Fibroblast of skin of left quadriceps (primary cell): ENCODE measurements around the gene IKZF1.

Source experiments
- DNase-seq, 2 experiments: peaks; one replicate each; pipeline ENCODE4 v3.0.0-alpha.2; 2013; ENCODE audit warnings: low read depth in 2 of 2

Gene IKZF1

DNA sequence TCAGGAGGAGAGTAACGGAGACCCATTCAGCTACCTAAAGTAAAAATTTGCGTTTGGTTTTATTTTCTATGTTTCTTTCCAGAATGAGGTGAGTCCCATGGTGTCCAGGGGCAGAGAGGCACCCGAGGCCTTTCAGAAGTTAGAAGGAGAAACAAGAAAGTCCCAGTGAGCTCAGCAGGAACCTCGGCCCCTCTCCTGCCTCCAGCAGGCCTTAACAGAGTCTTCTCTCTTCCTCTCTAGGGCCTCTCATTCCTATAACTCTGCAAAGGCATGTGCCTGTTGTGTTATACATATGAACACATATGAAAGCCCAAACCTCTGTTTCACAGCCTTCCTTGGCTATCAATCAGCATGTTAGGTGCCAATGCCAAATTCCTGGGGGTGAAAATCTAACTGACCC lies 20.8 kb upstream of the IKZF1 start:
- no peak for DNase-seq

GRCh38 chr7:50284296-50284695 lies 20.2 kb upstream of the IKZF1 start:
- no peak for DNase-seq

- no peak for DNase-seq
Observed at GRCh38 chr7:50285269-50285668, 19.2 kb upstream of the IKZF1 start.

DNA sequence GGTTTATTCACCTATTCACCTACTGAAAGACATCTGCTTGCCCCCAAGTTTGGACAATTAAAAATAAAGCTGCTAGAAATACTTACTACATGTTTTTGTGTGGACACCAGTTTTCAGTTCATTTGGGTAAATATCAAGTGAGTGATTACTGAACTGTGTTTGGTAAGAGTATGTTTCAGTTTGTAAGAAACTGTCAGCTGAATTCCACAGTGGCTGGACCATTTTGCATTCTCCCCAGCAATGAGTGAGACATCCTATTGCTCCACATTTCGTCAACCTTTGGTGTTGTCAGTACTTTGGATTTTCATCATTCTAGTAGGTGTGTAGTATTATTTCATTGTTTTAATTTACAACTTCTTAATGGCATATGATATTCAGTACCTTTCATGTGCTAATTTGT lies 17.4 kb upstream of the IKZF1 start:
- no peak for DNase-seq

- DNase-seq, result no peak
Observed at GRCh38 chr7:50292165-50292757, 12.3 kb upstream of the IKZF1 start.

GRCh38 chr7:50292763-50293162 lies 11.8 kb upstream of the IKZF1 start:
- DNase-seq, result no peak

GRCh38 chr7:50293509-50294179 lies 10.9 kb upstream of the IKZF1 start:
- no peak for DNase-seq

GRCh38 chr7:50295133-50295532 lies 9.4 kb upstream of the IKZF1 start:
- no peak for DNase-seq

- DNase-seq, result no peak
Observed at GRCh38 chr7:50296799-50297198, 7.7 kb upstream of the IKZF1 start.

DNA sequence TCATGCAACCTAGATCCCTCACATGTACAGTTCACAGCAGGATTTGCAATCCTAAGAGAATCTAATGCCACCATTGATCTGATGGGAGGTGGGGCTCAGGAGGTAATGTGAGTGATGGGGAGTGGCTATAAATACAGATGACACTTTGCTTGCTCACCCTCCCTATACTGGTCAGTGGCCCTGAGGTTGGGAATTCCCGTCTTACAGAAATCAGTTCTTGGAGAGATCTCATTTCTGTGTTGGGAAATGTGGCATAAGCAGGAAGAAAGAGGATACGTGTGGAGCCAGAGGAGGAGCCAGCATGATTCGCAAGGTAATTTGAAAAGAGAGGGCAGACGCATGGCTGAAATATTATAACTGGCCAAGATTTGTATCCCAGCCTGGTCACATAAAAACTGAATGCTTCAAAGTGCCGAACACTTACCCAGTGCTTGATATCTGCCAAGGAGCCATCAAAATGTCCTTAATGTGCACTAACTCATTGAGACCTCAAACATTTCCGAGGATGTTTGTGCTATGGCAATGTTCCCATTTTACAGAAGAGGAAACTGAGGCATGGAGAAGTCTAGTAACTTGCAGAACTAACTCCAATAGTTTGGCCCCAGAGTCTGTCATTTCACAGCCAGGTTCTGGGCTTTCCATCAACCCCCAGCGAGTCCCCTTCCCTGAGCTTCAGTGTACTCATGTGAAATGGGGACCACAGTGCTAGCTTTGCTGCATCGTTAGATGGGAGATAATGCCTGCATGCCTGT lies 5.5 kb upstream of the IKZF1 start:
- no peak for DNase-seq

GRCh38 chr7:50300336-50300735 lies 4.2 kb upstream of the IKZF1 start:
- DNase-seq, result no peak

DNA sequence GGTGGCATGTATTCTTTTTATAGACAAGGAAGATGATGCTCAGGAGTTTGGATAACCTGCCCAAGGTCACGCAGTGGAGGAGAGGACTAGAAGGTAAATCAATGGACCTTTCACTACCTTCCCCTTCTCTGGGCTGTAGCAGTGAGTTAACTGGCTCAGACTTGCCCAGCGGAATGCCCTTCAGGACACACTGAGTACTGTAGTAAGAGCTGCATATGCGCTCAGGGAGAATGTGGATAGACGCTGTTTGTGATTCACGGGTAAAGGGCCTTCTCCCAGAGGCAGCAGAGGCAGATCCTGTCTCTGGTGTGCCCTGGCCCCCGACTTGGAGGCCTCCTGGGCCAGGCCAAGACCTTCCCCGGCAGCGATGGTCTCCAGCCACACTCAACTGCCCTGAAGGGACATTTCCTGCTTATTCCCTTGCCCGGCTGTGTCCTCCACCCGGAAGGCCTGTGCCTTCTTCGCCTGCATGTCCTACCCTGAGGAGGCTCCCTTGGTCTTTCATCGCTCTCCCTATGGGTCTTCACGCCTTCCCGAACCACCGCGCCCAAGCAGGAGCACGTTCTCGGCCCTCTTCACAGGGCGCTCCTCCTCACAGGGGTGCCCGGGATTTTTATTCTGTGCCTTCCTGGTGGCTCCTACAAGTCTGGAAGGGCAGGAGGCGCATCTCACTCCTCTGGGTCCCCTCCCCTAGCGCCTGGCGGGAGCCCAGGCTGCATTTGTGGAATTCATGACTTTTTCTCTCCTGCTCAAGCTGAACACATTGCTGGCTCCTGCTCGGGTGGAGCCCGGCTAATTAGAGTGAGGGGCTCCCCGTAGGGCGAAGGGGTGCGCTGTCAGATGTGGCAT lies 1.8 kb upstream of the IKZF1 start:
- no peak for DNase-seq

- DNase-seq, result no peak
Observed at GRCh38 chr7:50303335-50304128, 984 bp upstream of the IKZF1 start.

- DNase-seq, result no peak
Observed at GRCh38 chr7:50304911-50305582, 531 bp downstream of the IKZF1 start.

- no peak for DNase-seq
Observed at GRCh38 chr7:50305583-50306493, 1.3 kb downstream of the IKZF1 start.

DNA sequence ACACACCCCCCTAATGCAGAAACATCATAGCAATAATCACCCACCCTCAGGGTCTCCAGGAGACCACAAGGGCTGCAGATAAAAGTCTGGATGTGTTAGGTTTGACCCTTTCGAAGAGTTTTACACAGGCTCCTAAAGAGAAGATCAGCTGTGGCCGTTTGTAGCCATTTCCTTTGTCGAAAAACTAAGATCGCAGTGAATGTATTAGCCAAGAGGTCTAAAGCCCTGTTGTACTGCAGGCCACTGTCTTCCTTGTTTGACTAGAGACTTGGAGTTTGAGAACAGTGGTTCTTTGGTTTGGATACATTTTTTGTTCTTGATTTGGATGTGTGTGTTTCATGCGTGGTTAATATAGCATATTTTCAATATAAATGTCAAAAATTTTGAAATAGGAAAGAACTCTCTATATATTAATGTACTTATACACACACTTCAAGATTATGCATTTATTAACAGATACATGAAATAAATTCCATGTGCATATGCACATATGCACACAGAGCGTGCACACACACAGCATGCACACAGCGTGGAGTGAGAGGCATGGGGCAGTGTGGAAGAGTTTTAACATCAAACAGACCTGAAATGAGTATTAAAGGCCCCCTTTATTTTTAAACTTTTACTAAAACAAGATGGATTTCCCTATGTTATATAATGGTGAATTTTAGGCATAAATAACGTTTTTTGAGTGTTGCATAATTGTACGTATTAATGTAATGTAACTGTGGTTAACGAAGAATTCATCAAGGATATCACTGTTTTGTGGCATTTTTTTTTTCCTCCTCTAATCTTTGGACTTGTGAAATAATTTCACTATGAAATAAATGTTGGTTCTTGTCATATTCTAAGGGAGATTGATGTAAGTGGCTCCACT lies 2.2 kb downstream of the IKZF1 start:
- DNase-seq, result no peak

DNA sequence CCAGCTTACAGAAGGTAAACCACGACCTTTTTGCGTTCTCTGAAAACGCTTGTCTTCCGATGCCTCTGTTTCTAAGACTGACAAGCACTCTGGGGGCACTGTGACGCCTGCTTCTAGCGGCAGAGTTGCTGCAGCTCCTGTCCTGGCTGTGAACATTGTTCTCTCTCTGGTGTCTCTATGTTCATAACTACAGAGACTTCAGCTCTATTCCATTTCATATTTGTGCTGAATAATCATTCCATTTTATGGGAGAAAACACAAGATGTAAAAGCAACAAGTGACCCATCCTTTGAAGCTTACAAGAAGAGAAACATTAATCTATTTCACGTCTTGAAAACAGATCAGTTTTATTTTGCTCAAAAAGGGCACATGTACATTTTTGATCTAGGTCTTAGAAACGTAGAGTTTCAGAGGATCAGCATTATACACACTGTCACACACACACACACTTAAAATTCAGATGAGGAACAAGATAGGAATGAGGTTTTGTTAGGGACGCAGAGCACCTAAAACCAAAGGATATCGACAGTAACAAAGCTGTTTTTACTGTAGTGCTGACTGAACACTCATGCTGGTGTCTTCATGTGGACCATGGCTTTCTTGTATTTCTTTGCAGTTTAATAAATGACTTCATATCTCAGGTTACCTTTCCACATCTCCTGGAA lies 3.0 kb downstream of the IKZF1 start:
- DNase-seq, result no peak

DNA sequence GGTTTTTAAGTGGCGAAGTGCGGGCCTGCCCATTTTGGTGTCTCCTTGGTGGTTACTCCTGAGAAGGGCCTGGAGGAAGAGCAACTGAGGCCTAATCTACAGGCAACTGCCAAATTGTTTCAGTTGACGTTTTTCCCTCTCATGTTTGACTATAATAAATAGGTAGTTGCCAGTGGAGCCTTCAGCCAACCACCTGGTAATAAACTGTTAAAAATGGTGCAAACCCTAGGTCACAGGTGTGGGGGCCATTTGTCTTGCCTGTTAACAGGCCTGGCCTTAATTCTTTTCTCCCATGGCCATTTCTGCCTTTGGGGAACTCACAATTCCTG lies 3.7 kb downstream of the IKZF1 start:
- DNase-seq, result no peak
